GM23338 (cell line): ENCODE measurements around the gene TMEM179. TPM values are rescaled to one million over a fixed set of nuclear protein-coding genes. Genes with fewer than 3 reads are reported as not detected.

Experiments used
- ATAC-seq: fragments of 200-7000 bp; cut with Tn5 transposase; 3 replicates; pipeline ENCODE4 v1.9.1; 2020
- DNase-seq: peaks from one replicate; pipeline ENCODE4 v3.0.0-alpha.2; 2015; ENCODE audit warnings: low spot score
- H2AFZ ChIP-seq: fragments of 200-600 bp; sonication (generic); 2 replicates; pipeline ENCODE4 v1.8.0; 2016; ENCODE audit warnings: antibody characterized with exemption, mild to moderate bottlenecking, moderate library complexity
- H3F3A ChIP-seq: fragments of 200-600 bp; sonication (generic); replicated peaks from 2 replicates; pipeline ENCODE4 v1.8.0; 2017; ENCODE audit warnings: antibody characterized with exemption, mixed run types, low read depth
- H3K27ac ChIP-seq: fragments of 200-600 bp; sonication (generic); 2 replicates; pipeline ENCODE4 v1.6.1; 2016; ENCODE audit warnings: low read depth
- H3K27me3 ChIP-seq: fragments of 200-600 bp; sonication (generic); 2 replicates; pipeline ENCODE4 v1.8.0; 2016; ENCODE audit warnings: mild to moderate bottlenecking, mixed run types, moderate library complexity; ENCODE audit not compliant: insufficient read depth
- H3K36me3 ChIP-seq: fragments of 200-600 bp; sonication (generic); 2 replicates; pipeline ENCODE4 v1.8.0; 2016; ENCODE audit warnings: mild to moderate bottlenecking; ENCODE audit not compliant: insufficient read depth
- H3K4me1 ChIP-seq: fragments of 200-600 bp; sonication (generic); 2 replicates; pipeline ENCODE4 v1.8.0; 2016; ENCODE audit warnings: mild to moderate bottlenecking, moderate library complexity; ENCODE audit not compliant: insufficient read depth
- H3K4me2 ChIP-seq: fragments of 200-600 bp; sonication (generic); 2 replicates; pipeline ENCODE4 v1.7.1; 2017; ENCODE audit warnings: mixed run types
- H3K4me3 ChIP-seq: fragments of 200-600 bp; sonication (generic); 2 replicates; pipeline ENCODE4 v1.6.1; 2016; ENCODE audit warnings: mixed run types
- H3K79me2 ChIP-seq: fragments of 200-600 bp; sonication (generic); replicated peaks from 2 replicates; pipeline ENCODE4 v1.8.0; 2017; ENCODE audit warnings: mild to moderate bottlenecking; ENCODE audit not compliant: insufficient read depth
- H3K9me2 ChIP-seq: fragments of 200-600 bp; sonication (generic); 2 replicates; pipeline ENCODE4 v1.8.0; 2017; ENCODE audit not compliant: insufficient read depth
- H4K20me1 ChIP-seq: fragments of 200-600 bp; sonication (generic); replicated peaks from 2 replicates; pipeline ENCODE4 v1.8.0; 2017; ENCODE audit warnings: mild to moderate bottlenecking; ENCODE audit not compliant: insufficient read depth
- H3K27ac Mint-ChIP-seq: 2 replicates; pipeline ENCODE4 v1.8.0; 2020; ENCODE audit warnings: inconsistent platforms, mild to moderate bottlenecking, moderate library complexity, mixed read lengths
- H3K27me3 Mint-ChIP-seq: 3 replicates; pipeline ENCODE4 v1.8.0; 2022; ENCODE audit warnings: low read depth, mild to moderate bottlenecking, moderate library complexity, mixed read lengths, inconsistent platforms; ENCODE audit not compliant: insufficient read depth, poor library complexity
- H3K36me3 Mint-ChIP-seq: 3 replicates; pipeline ENCODE4 v1.8.0; 2021; ENCODE audit warnings: low read depth, mild to moderate bottlenecking, inconsistent platforms, moderate library complexity, mixed read lengths
- H3K4me1 Mint-ChIP-seq: 3 replicates; pipeline ENCODE4 v1.8.0; 2020; ENCODE audit warnings: mild to moderate bottlenecking, inconsistent platforms, mixed read lengths
- H3K4me3 Mint-ChIP-seq: 3 replicates; pipeline ENCODE4 v1.8.0; 2021; ENCODE audit warnings: moderate library complexity, mild to moderate bottlenecking, inconsistent platforms, mixed read lengths
- H3K9me3 Mint-ChIP-seq: 3 replicates; pipeline ENCODE4 v1.8.0; 2020; ENCODE audit warnings: moderate library complexity, mild to moderate bottlenecking, inconsistent platforms, mixed read lengths
- CREB1 ChIP-seq: fragments of 250-450 bp; sonication (Bioruptor Pico); IDR thresholded peaks from 2 replicates; pipeline ENCODE4 v1.5.0; 2020; ENCODE audit warnings: low read depth, mild to moderate bottlenecking, moderate library complexity
- EZH2 ChIP-seq: fragments of 200-600 bp; sonication (generic); IDR thresholded peaks from one replicate; pipeline ENCODE4 v1.8.0; 2017; ENCODE audit warnings: antibody characterized with exemption, mild to moderate bottlenecking, low read depth; ENCODE audit not compliant: unreplicated experiment
- EZH2phosphoT487 ChIP-seq: fragments of 200-600 bp; sonication (generic); IDR thresholded peaks from one replicate; pipeline ENCODE4 v1.8.1; 2018; ENCODE audit warnings: antibody characterized with exemption; ENCODE audit not compliant: unreplicated experiment
- JUNB ChIP-seq: IDR thresholded peaks from one replicate; pipeline ENCODE4 v1.6.1; 2016; ENCODE audit warnings: antibody characterized with exemption; ENCODE audit not compliant: unreplicated experiment
- NANOG ChIP-seq: IDR thresholded peaks from 2 replicates; pipeline ENCODE4 v1.6.1; 2016; ENCODE audit warnings: antibody characterized with exemption, borderline replicate concordance
- POLR2AphosphoS5 ChIP-seq: IDR thresholded peaks from 2 replicates; pipeline ENCODE4 v1.6.1; 2016; ENCODE audit warnings: antibody characterized with exemption, low read depth
- ZNF331 ChIP-seq: fragments of 250-450 bp; sonication (Bioruptor Pico); IDR thresholded peaks from 2 replicates; pipeline ENCODE4 v1.5.0; 2020; ENCODE audit warnings: low read depth, mild to moderate bottlenecking, moderate library complexity
- polyA plus RNA-seq: library from polyadenylated mRNA; unstranded; fragments of >200 nt; fragmentation: Nextera tagmentation; extraction: Ambion mirVana; gene quantifications from 2 replicates; pipeline ENCODE4 v1.2.1, GENCODE V29; 2016
- total RNA-seq: library from RNA; depleted of rRNA; stranded (reverse); fragments of >200 nt; shearing (Covaris generic); gene quantifications from 2 replicates; pipeline ENCODE4 v1.2.3, GENCODE V29; 2014
- TF ChIP-seq, protein P1 (sequence below): fragments of 250-450 bp; sonication (Bioruptor Pico); IDR thresholded peaks from 2 replicates; pipeline ENCODE4 v1.5.0; 2020; ENCODE audit warnings: mild to moderate bottlenecking, moderate library complexity
- TF ChIP-seq, protein P2 (sequence below): IDR thresholded peaks from 2 replicates; pipeline ENCODE4 v1.6.1; 2016; ENCODE audit warnings: antibody characterized with exemption
- TF ChIP-seq, protein P3 (sequence below): IDR thresholded peaks from one replicate; pipeline ENCODE4 v1.6.1; 2018; ENCODE audit warnings: antibody characterized with exemption; ENCODE audit not compliant: unreplicated experiment

Gene TMEM179
- total and polyA plus RNA-seq, 2 experiments from 2014 or later: 1.0 to 4.8 TPM

DNA sequence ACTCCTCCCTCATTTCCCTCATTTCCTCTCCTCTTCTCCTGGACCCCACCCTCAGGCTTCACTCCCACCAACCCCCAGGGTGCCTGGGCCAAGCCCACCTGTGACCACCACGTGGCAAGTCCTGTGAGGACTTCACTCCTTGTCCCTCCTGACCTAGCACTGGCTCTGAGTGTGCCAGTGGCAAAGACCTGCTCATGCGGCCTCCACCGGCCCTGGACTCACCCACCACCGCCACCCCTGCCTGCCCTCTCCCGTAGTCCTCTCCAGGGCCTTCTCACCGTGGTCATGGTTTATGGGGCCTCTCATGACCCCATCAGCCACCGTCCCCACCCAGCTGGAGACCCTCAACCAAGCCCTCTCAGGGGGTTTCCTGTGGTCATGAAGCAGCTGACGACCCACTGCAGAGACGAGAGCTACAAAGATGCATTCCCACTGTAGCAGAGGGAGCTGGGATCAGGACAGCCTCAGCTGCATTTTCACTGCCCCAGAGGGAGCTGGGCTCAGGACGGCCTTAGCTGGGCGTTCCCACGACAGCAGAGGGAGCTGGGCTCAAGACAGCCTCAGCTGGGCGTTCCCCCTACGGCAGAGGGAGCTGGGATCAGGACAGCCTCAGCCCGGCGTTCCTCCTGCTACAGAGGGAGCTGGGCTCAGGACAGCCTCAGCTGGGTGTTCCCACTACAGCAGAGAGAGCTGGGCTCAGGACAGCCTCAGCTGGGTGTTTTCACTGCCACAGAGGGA is 28.2 kb downstream of the TMEM179 start:
- no peaks in the 10 kb centered on the region for H3K36me3 Mint-ChIP-seq
- no peaks in the 10 kb centered on the region for H3K9me3 Mint-ChIP-seq
- no peaks in the 10 kb centered on the region for H3K27me3 ChIP-seq
- H3K27ac Mint-ChIP-seq: no peak overlapping the region
- no peak overlapping the region for H3K4me3 Mint-ChIP-seq
- no peaks in the 10 kb centered on the region for H3K36me3 ChIP-seq
- ATAC-seq (peak; percentile 14; the same call in 2 of the 3 replicates), DNase-seq (no peak)
- H3K4me2 ChIP-seq: no peak overlapping the region
- H3K79me2 ChIP-seq: no peaks in the 10 kb centered on the region
- H3K4me1 Mint-ChIP-seq: peaks cover 1% of the 10 kb centered on the region; the same call in 2 of the 3 replicates
- no peak for TF ChIP-seq EZH2phosphoT487
- TF ChIP-seq POLR2AphosphoS5: no peak
- H3K9me2 ChIP-seq: no peaks in the 10 kb centered on the region
- no peaks in the 10 kb centered on the region for H4K20me1 ChIP-seq
- H2AFZ ChIP-seq: no peak overlapping the region
- H3F3A ChIP-seq: no peaks in the 10 kb centered on the region
- no peaks in the 10 kb centered on the region for H3K4me1 ChIP-seq
- no peak overlapping the region for H3K27ac ChIP-seq
- no peak overlapping the region for H3K4me3 ChIP-seq
- peaks cover 1% of the 10 kb centered on the region for H3K27me3 Mint-ChIP-seq

DNA sequence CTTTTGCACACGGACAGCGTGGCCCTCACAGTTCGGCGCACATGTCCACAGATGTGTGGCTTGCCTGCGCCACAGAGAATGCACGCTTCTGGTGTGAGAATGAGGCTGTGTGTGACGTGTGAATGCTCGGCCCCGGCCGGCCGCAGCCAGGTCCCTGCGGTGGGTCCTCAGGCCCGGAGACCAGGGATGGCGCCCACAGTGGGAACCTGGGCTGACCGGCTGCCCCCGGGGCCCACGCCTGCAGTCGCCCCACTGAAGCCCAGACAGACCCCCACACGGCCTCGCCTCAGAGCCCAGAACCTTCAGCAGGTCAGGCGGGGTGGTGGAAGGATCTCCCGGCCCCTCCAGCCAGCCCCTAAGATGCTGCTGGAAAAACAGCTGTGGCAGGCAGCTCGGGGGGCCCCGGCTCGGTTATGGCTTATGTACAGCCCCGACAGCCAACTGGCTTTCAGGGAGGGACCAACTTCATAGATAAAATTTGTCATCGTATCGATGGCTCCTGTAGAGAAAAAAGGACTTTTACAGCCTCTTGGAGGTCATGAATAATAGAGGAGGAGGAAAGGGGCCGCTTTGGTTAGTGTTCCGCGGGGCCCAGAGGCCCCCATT is 29.5 kb downstream of the TMEM179 start:
- Histone ChIP-seq H3K4me2 (no peak overlapping the region), H3K9me2 (no peaks in the 10 kb centered on the region), H3K27me3 (no peaks in the 10 kb centered on the region), H3K36me3 (no peaks in the 10 kb centered on the region), H3K79me2 (no peaks in the 10 kb centered on the region), H3K4me3 (no peak overlapping the region), H3K27ac (no peak overlapping the region), H3F3A (no peaks in the 10 kb centered on the region), H3K4me1 (no peaks in the 10 kb centered on the region), H4K20me1 (no peaks in the 10 kb centered on the region), H2AFZ (no peak overlapping the region)
- DNase-seq (no peak), ATAC-seq (no peak)
- H3K4me3 Mint-ChIP-seq: no peak overlapping the region
- no peaks in the 10 kb centered on the region for H3K9me3 Mint-ChIP-seq
- H3K27me3 Mint-ChIP-seq: no peaks in the 10 kb centered on the region
- no peak overlapping the region for H3K27ac Mint-ChIP-seq
- H3K4me1 Mint-ChIP-seq: peaks cover 3% of the 10 kb centered on the region; the same call in 1 of the 3 replicates
- no peaks in the 10 kb centered on the region for H3K36me3 Mint-ChIP-seq
- TF ChIP-seq POLR2AphosphoS5 (no peak), JUNB (no peak), EZH2phosphoT487 (no peak), CREB1 (CRISPR knock-in tag) (no peak), ZNF331 (CRISPR knock-in tag) (no peak), NANOG (no peak), EZH2 (no peak)
- TF ChIP-seq, protein P1, sequence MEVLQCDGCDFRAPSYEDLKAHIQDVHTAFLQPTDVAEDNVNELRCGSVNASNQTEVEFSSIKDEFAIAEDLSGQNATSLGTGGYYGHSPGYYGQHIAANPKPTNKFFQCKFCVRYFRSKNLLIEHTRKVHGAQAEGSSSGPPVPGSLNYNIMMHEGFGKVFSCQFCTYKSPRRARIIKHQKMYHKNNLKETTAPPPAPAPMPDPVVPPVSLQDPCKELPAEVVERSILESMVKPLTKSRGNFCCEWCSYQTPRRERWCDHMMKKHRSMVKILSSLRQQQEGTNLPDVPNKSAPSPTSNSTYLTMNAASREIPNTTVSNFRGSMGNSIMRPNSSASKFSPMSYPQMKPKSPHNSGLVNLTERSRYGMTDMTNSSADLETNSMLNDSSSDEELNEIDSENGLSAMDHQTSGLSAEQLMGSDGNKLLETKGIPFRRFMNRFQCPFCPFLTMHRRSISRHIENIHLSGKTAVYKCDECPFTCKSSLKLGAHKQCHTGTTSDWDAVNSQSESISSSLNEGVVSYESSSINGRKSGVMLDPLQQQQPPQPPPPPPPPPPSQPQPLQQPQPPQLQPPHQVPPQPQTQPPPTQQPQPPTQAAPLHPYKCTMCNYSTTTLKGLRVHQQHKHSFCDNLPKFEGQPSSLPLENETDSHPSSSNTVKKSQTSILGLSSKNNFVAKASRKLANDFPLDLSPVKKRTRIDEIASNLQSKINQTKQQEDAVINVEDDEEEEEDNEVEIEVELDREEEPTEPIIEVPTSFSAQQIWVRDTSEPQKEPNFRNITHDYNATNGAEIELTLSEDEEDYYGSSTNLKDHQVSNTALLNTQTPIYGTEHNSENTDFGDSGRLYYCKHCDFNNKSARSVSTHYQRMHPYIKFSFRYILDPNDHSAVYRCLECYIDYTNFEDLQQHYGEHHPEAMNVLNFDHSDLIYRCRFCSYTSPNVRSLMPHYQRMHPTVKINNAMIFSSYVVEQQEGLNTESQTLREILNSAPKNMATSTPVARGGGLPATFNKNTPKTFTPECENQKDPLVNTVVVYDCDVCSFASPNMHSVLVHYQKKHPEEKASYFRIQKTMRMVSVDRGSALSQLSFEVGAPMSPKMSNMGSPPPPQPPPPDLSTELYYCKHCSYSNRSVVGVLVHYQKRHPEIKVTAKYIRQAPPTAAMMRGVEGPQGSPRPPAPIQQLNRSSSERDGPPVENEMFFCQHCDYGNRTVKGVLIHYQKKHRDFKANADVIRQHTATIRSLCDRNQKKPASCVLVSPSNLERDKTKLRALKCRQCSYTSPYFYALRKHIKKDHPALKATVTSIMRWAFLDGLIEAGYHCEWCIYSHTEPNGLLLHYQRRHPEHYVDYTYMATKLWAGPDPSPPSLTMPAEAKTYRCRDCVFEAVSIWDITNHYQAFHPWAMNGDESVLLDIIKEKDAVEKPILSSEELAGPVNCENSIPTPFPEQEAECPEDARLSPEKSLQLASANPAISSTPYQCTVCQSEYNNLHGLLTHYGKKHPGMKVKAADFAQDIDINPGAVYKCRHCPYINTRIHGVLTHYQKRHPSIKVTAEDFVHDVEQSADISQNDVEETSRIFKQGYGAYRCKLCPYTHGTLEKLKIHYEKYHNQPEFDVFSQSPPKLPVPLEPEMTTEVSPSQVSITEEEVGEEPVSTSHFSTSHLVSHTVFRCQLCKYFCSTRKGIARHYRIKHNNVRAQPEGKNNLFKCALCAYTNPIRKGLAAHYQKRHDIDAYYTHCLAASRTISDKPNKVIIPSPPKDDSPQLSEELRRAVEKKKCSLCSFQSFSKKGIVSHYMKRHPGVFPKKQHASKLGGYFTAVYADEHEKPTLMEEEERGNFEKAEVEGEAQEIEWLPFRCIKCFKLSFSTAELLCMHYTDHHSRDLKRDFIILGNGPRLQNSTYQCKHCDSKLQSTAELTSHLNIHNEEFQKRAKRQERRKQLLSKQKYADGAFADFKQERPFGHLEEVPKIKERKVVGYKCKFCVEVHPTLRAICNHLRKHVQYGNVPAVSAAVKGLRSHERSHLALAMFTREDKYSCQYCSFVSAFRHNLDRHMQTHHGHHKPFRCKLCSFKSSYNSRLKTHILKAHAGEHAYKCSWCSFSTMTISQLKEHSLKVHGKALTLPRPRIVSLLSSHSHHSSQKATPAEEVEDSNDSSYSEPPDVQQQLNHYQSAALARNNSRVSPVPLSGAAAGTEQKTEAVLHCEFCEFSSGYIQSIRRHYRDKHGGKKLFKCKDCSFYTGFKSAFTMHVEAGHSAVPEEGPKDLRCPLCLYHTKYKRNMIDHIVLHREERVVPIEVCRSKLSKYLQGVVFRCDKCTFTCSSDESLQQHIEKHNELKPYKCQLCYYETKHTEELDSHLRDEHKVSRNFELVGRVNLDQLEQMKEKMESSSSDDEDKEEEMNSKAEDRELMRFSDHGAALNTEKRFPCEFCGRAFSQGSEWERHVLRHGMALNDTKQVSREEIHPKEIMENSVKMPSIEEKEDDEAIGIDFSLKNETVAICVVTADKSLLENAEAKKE (CRISPR knock-in tag): no peak
- TF ChIP-seq, protein P2, sequence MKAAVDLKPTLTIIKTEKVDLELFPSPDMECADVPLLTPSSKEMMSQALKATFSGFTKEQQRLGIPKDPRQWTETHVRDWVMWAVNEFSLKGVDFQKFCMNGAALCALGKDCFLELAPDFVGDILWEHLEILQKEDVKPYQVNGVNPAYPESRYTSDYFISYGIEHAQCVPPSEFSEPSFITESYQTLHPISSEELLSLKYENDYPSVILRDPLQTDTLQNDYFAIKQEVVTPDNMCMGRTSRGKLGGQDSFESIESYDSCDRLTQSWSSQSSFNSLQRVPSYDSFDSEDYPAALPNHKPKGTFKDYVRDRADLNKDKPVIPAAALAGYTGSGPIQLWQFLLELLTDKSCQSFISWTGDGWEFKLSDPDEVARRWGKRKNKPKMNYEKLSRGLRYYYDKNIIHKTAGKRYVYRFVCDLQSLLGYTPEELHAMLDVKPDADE: no peak
- TF ChIP-seq, protein P3, sequence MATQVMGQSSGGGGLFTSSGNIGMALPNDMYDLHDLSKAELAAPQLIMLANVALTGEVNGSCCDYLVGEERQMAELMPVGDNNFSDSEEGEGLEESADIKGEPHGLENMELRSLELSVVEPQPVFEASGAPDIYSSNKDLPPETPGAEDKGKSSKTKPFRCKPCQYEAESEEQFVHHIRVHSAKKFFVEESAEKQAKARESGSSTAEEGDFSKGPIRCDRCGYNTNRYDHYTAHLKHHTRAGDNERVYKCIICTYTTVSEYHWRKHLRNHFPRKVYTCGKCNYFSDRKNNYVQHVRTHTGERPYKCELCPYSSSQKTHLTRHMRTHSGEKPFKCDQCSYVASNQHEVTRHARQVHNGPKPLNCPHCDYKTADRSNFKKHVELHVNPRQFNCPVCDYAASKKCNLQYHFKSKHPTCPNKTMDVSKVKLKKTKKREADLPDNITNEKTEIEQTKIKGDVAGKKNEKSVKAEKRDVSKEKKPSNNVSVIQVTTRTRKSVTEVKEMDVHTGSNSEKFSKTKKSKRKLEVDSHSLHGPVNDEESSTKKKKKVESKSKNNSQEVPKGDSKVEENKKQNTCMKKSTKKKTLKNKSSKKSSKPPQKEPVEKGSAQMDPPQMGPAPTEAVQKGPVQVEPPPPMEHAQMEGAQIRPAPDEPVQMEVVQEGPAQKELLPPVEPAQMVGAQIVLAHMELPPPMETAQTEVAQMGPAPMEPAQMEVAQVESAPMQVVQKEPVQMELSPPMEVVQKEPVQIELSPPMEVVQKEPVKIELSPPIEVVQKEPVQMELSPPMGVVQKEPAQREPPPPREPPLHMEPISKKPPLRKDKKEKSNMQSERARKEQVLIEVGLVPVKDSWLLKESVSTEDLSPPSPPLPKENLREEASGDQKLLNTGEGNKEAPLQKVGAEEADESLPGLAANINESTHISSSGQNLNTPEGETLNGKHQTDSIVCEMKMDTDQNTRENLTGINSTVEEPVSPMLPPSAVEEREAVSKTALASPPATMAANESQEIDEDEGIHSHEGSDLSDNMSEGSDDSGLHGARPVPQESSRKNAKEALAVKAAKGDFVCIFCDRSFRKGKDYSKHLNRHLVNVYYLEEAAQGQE: no peak
